ENCODE measurements around the gene WDR44. TPM values are rescaled to one million over a fixed set of nuclear protein-coding genes. Genes with fewer than 3 reads are reported as not detected.

Gene WDR44
- total RNA-seq, 1 donor from 2014 or later = 12.5 TPM

DNA sequence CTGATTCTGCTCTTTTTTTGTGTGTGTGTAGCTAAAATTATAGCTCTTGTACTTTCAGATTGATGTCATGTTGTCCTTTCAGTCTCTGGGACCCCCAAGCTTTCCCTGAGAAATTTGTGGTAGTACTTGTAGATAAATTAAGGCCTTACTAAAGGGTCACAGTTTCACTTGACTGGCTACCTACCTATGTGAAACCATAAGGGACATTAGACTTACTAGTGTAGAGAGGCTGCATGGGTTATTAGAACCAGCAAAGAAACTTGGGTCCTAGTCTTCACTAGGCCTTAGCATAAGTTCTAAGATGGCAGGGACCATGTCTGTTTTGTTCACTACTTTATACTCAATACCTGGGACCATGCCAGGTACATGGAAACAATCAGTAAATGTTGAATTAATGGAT is 21.4 kb downstream of the WDR44 start:
- peaks cover 10% of the 10 kb centered on the region for H3K9me3 Mint-ChIP-seq
- TF ChIP-seq, protein P1, sequence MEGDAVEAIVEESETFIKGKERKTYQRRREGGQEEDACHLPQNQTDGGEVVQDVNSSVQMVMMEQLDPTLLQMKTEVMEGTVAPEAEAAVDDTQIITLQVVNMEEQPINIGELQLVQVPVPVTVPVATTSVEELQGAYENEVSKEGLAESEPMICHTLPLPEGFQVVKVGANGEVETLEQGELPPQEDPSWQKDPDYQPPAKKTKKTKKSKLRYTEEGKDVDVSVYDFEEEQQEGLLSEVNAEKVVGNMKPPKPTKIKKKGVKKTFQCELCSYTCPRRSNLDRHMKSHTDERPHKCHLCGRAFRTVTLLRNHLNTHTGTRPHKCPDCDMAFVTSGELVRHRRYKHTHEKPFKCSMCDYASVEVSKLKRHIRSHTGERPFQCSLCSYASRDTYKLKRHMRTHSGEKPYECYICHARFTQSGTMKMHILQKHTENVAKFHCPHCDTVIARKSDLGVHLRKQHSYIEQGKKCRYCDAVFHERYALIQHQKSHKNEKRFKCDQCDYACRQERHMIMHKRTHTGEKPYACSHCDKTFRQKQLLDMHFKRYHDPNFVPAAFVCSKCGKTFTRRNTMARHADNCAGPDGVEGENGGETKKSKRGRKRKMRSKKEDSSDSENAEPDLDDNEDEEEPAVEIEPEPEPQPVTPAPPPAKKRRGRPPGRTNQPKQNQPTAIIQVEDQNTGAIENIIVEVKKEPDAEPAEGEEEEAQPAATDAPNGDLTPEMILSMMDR (IDR thresholded peaks at IDR 0.05; ENCODE audit: unreplicated experiment) = no peak
- DNase-seq (ENCODE audit: low spot score in 2 of 2, unreplicated experiment in 2 of 2) = no peak
- peaks cover 4% of the 10 kb centered on the region for H3K36me3 Mint-ChIP-seq
- H3K27ac Mint-ChIP-seq = no peak overlapping the region
- H3K27me3 Mint-ChIP-seq (ENCODE audit: low read depth) = no peaks in the 10 kb centered on the region
- no peak overlapping the region for H3K4me3 Mint-ChIP-seq
- H3K4me1 Mint-ChIP-seq = no peaks in the 10 kb centered on the region

DNA sequence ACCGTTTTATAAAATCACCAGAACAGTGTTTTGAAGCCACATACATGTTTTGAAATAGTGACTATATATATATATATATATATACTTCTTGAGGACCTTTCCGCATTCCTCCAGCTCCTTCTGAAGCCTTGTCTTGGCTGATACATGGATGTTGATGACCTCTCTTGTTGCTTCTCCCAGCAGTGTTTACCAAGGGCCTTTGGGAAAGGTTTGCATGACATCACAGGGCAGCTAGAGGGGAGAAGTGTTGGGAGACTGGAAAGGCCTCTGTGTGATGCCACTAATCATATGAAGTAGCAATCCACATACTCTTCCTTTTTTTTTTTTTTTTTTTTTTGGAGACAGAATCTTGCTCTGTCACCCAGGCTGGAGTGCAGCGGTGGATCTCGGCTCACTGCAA is 22.5 kb downstream of the WDR44 start:
- TF ChIP-seq, protein P1 (IDR thresholded peaks at IDR 0.05; ENCODE audit: unreplicated experiment) = no peak
- Mint-ChIP-seq H3K4me3 (no peak overlapping the region), H3K36me3 (peaks cover 4% of the 10 kb centered on the region), H3K27me3 (ENCODE audit: low read depth) (no peaks in the 10 kb centered on the region), H3K27ac (no peak overlapping the region), H3K9me3 (peaks cover 10% of the 10 kb centered on the region), H3K4me1 (no peaks in the 10 kb centered on the region)
- no peak for DNase-seq (ENCODE audit: low spot score in 2 of 2, unreplicated experiment in 2 of 2)

DNA sequence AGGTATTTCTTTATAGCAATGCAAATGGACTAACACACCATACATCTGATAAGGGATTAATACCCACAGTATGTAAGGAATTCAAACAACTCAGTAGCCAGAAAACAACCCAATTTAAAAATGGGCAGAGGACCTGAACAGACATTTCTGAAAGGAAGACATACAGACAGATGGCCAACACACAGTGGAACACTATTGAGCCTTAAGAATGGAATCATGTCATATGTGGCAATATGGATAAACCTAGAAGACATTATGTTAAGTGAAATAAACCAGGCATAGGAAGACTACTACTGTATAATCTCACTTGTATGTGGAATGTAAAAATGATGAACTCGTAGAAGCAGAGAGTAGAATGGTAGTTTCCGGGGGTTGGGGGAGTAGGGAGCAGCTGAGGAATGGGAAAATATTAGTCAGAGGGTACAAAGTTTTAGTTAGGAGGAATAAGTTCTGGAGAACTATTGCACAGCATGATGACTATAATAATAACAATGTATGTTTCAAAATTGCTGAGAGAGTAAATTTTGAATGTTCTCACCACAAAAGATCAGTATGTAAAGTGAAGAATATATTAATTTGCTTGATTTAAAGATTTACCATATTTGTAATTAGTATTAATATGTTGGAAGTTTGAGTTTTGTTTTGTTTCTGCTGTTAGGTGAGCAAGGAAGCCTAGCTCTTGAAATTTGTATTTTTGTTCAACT is 25.2 kb downstream of the WDR44 start:
- no peak for DNase-seq (ENCODE audit: low spot score in 2 of 2, unreplicated experiment in 2 of 2)
- Mint-ChIP-seq H3K4me1 (no peaks in the 10 kb centered on the region), H3K4me3 (no peak overlapping the region), H3K36me3 (peaks cover 4% of the 10 kb centered on the region), H3K27me3 (ENCODE audit: low read depth) (no peaks in the 10 kb centered on the region), H3K9me3 (peaks cover 10% of the 10 kb centered on the region), H3K27ac (no peak overlapping the region)
- TF ChIP-seq, protein P1 (IDR thresholded peaks at IDR 0.05; ENCODE audit: unreplicated experiment) = no peak

DNA sequence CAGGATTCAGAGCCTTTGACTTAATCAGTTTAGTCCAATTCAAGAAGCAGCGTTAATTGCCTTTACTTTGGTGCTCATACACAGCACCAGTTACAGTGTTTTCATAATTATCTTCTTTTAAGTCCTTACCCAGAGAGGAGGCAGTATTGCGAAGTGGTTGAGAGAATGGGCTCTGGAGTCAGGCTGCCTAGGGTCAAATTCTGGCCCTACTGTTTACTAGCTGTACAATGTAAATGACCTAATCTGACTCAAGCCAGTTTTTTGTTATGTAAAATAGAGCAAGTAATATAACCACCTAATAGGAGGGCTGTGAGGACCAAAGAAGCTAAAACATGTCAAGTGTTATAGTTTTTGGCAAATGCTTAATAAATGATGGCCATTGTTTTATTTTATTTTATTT is 27.6 kb downstream of the WDR44 start:
- no peak overlapping the region for H3K27ac Mint-ChIP-seq
- H3K36me3 Mint-ChIP-seq = peaks cover 6% of the 10 kb centered on the region
- DNase-seq (ENCODE audit: low spot score in 2 of 2, unreplicated experiment in 2 of 2) = no peak
- peaks cover 12% of the 10 kb centered on the region for H3K9me3 Mint-ChIP-seq
- H3K4me3 Mint-ChIP-seq = no peak overlapping the region
- H3K4me1 Mint-ChIP-seq = no peaks in the 10 kb centered on the region
- H3K27me3 Mint-ChIP-seq (ENCODE audit: low read depth) = no peaks in the 10 kb centered on the region
- TF ChIP-seq, protein P1 (IDR thresholded peaks at IDR 0.05; ENCODE audit: unreplicated experiment) = no peak

DNA sequence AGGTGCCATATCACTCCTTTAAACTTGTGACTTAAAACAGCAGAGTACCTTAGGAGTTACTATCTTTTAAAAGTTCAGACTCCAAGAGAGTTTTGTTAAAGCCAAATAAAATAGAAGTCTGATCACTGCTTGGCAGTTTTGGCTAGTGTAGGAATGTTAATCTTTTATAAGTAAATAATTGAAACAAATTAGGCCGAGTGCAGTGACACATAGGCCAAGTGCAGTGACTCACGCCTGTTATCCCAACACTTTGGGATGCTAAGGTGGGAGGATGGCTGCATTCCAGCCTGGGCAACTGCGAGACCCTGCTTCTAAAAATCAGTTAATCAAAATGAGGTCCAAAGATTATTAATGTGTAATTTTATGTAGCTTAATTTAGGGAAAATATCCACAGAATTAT is 37.2 kb downstream of the WDR44 start:
- no peak overlapping the region for H3K4me3 Mint-ChIP-seq
- no peaks in the 10 kb centered on the region for H3K4me1 Mint-ChIP-seq
- peaks cover 18% of the 10 kb centered on the region for H3K9me3 Mint-ChIP-seq
- H3K27me3 Mint-ChIP-seq (ENCODE audit: low read depth) = no peaks in the 10 kb centered on the region
- H3K27ac Mint-ChIP-seq = no peak overlapping the region
- TF ChIP-seq, protein P1 (IDR thresholded peaks at IDR 0.05; ENCODE audit: unreplicated experiment) = no peak
- DNase-seq (ENCODE audit: low spot score in 2 of 2, unreplicated experiment in 2 of 2) = no peak
- peaks cover 3% of the 10 kb centered on the region for H3K36me3 Mint-ChIP-seq
